DOHH2 (cell line): ENCODE data around the gene GATC.
"Not testable (repeated sequence)": the region's sequence is repeated elsewhere in the genome, so short reads cannot be mapped to it uniquely, and the experiment has no call there.

Experiments used
- H3F3A ChIP-seq: fragments of 200-600 bp; sonication (generic), shearing (Covaris generic); 2 replicates; pipeline ENCODE4 v1.6.0; 2016; ENCODE audit warnings: antibody characterized with exemption, mild to moderate bottlenecking; ENCODE audit not compliant: control insufficient read depth, insufficient read depth
- H3K27ac ChIP-seq: fragments of 200-600 bp; sonication (generic); 2 replicates; pipeline ENCODE4 v1.5.1; 2014; ENCODE audit warnings: low read depth, mild to moderate bottlenecking, low read length, moderate library complexity
- H3K27me3 ChIP-seq: fragments of 200-600 bp; sonication (generic); 2 replicates; pipeline ENCODE4 v1.6.1; 2014; ENCODE audit warnings: mild to moderate bottlenecking, low read length, mixed read lengths; ENCODE audit not compliant: control insufficient read depth
- H3K36me3 ChIP-seq: fragments of 200-600 bp; sonication (generic); 2 replicates; pipeline ENCODE4 v1.6.1; 2014; ENCODE audit warnings: mild to moderate bottlenecking, low read length, moderate library complexity, mixed read lengths; ENCODE audit not compliant: control insufficient read depth
- H3K4me1 ChIP-seq: fragments of 200-600 bp; sonication (generic); 2 replicates; pipeline ENCODE4 v1.6.1; 2014; ENCODE audit warnings: mild to moderate bottlenecking, low read length, mixed read lengths; ENCODE audit not compliant: control insufficient read depth
- H3K4me2 ChIP-seq: fragments of 200-600 bp; sonication (generic); 2 replicates; pipeline ENCODE4 v1.6.0; 2014; ENCODE audit warnings: mild to moderate bottlenecking, low read length, moderate library complexity
- H3K4me3 ChIP-seq: fragments of 200-600 bp; sonication (generic); 2 replicates; pipeline ENCODE4 v1.5.1; 2014; ENCODE audit warnings: mild to moderate bottlenecking, low read length, mixed read lengths
- H3K79me2 ChIP-seq: fragments of 200-600 bp; sonication (generic); 2 replicates; pipeline ENCODE4 v1.6.1; 2014; ENCODE audit warnings: mild to moderate bottlenecking, low read length, mixed read lengths; ENCODE audit not compliant: control insufficient read depth
- H3K9me2 ChIP-seq: fragments of 200-600 bp; sonication (generic); replicated peaks from 2 replicates; pipeline ENCODE4 v1.6.1; 2014; ENCODE audit warnings: mild to moderate bottlenecking, low read length, mixed read lengths; ENCODE audit not compliant: control insufficient read depth
- H3K9me3 ChIP-seq: fragments of 200-600 bp; sonication (generic); 2 replicates; pipeline ENCODE4 v1.6.1; 2014; ENCODE audit warnings: antibody characterized with exemption, low read length, mixed read lengths; ENCODE audit not compliant: control insufficient read depth, insufficient read depth
- H4K20me1 ChIP-seq: fragments of 200-600 bp; sonication (generic); 2 replicates; pipeline ENCODE4 v1.6.0; 2014; ENCODE audit warnings: low read depth, mild to moderate bottlenecking, antibody characterized with exemption, low read length, moderate library complexity; ENCODE audit not compliant: control insufficient read depth, insufficient read depth
- EZH2phosphoT487 ChIP-seq: fragments of 200-600 bp; sonication (generic); IDR thresholded peaks from 2 replicates; pipeline ENCODE4 v1.6.1; 2017; ENCODE audit warnings: borderline replicate concordance, mild to moderate bottlenecking, antibody characterized with exemption, low read length, moderate library complexity, mixed read lengths
- TF ChIP-seq, protein P1 (sequence below): fragments of 200-600 bp; sonication (generic); IDR thresholded peaks from one replicate; pipeline ENCODE4 v1.5.1; 2014; ENCODE audit warnings: antibody characterized with exemption, mild to moderate bottlenecking, low read depth, low read length; ENCODE audit not compliant: poor library complexity, severe bottlenecking

Gene GATC

DNA sequence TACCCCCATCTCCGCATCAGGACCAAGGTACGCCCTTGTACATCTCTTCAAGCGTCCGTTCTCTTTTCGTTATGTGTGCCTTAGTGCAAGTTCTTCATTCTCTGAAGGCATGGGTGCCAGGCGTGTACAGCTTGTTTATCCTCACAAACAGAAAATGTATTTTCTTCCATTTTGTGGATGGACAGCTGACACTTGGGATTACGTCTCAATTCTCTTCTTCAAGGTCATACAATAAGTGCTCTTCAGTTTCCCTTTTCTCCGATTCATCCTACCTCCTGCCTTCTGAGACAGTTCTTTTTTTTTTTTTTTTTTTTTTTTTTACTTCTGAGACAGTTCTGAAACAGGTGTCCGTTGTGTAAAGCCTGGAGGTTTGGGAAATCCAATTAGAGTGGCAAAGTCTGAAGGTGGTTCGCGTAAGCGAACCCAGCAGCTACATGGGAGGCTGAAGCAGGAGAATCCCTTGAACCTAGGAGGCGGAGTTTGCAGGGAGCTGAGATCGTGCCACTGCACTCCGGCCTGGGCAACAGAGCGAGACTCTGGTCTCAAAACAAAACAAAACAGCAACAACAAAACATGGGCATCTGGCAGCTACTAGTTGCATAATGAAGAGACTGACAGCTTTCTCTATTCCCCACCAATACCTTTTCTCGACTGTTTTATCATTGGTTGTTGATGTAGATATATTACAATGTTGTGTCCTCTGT is 7.6 kb upstream of the GATC start:
- Histone ChIP-seq H3K9me2 (no peaks in the 10 kb centered on the region), H3F3A (peaks cover 15% of the 10 kb centered on the region), H3K9me3 (no peaks in the 10 kb centered on the region), H3K4me1 (peaks cover 17% of the 10 kb centered on the region), H3K36me3 (peaks cover 41% of the 10 kb centered on the region), H3K4me3 (peak overlapping the region; percentile 82), H3K27me3 (no peaks in the 10 kb centered on the region), H3K79me2 (peaks cover 61% of the 10 kb centered on the region), H4K20me1 (peaks cover 6% of the 10 kb centered on the region; the same call in 1 of the 2 replicates), H3K27ac (peak overlapping the region; percentile 80), H3K4me2 (peak overlapping the region; percentile 70)
- TF ChIP-seq EZH2phosphoT487: no peak
- TF ChIP-seq, protein P1, sequence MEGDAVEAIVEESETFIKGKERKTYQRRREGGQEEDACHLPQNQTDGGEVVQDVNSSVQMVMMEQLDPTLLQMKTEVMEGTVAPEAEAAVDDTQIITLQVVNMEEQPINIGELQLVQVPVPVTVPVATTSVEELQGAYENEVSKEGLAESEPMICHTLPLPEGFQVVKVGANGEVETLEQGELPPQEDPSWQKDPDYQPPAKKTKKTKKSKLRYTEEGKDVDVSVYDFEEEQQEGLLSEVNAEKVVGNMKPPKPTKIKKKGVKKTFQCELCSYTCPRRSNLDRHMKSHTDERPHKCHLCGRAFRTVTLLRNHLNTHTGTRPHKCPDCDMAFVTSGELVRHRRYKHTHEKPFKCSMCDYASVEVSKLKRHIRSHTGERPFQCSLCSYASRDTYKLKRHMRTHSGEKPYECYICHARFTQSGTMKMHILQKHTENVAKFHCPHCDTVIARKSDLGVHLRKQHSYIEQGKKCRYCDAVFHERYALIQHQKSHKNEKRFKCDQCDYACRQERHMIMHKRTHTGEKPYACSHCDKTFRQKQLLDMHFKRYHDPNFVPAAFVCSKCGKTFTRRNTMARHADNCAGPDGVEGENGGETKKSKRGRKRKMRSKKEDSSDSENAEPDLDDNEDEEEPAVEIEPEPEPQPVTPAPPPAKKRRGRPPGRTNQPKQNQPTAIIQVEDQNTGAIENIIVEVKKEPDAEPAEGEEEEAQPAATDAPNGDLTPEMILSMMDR: no peak

- TF ChIP-seq, protein P1: peak; percentile 77
- no peak for TF ChIP-seq EZH2phosphoT487
Measured at GRCh38 chr12:120439646-120440247, 6.5 kb upstream of the GATC start.

GRCh38 chr12:120444676-120445075 is 1.6 kb upstream of the GATC start:
- no peaks in the 10 kb centered on the region for H3K9me3 ChIP-seq
- peaks cover 95% of the 10 kb centered on the region for H3K79me2 ChIP-seq
- H3K4me3 ChIP-seq: peak overlapping the region; percentile 97
- peak overlapping the region; percentile 78 for H3K4me2 ChIP-seq
- no peaks in the 10 kb centered on the region for H4K20me1 ChIP-seq
- H3K36me3 ChIP-seq: peaks cover 74% of the 10 kb centered on the region
- H3K27ac ChIP-seq: peak overlapping the region; percentile 21
- H3K9me2 ChIP-seq: no peaks in the 10 kb centered on the region
- H3K27me3 ChIP-seq: no peaks in the 10 kb centered on the region
- H3K4me1 ChIP-seq: peaks cover 39% of the 10 kb centered on the region
- H3F3A ChIP-seq: peaks cover 10% of the 10 kb centered on the region
- TF ChIP-seq, protein P1: no peak
- TF ChIP-seq EZH2phosphoT487: no peak

More at GRCh38 chr12:120439646-120440247, 6.5 kb upstream of the GATC start:
- peak overlapping the region; percentile 70 for H3K4me2 ChIP-seq
- H3K4me1 ChIP-seq: peaks cover 28% of the 10 kb centered on the region
- H3K9me3 ChIP-seq: no peaks in the 10 kb centered on the region
- H4K20me1 ChIP-seq: peaks cover 6% of the 10 kb centered on the region; the same call in 1 of the 2 replicates
- peaks cover 25% of the 10 kb centered on the region for H3F3A ChIP-seq
- H3K9me2 ChIP-seq: no peaks in the 10 kb centered on the region
- peak overlapping the region; percentile 82 for H3K4me3 ChIP-seq
- H3K79me2 ChIP-seq: peaks cover 72% of the 10 kb centered on the region
- H3K27ac ChIP-seq: no peak overlapping the region
- H3K36me3 ChIP-seq: peaks cover 52% of the 10 kb centered on the region
- H3K27me3 ChIP-seq: no peaks in the 10 kb centered on the region

DNA sequence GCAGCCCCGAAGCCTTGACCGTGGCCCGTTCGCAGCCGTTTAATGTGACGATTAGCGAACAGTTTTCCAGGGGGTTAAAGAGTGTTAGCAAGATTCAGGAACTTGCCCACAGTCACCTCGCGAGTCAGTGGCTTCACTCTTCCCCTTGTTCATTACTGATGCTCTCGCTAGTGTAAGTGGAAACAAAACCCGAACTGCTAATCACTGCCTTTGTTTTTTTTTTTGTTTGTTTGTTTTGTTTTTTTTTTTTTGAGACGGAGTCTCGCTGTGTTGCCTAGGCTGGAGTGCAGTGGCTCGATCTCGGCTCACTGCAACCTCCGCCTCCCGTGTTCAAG is 567 bp downstream of the GATC start:
- H3K4me1 ChIP-seq: peaks cover 33% of the 10 kb centered on the region
- H3K9me3 ChIP-seq, H3K27me3 ChIP-seq, H3K9me2 ChIP-seq, H4K20me1 ChIP-seq: not testable (repeated sequence)
- H3F3A ChIP-seq: peaks cover 13% of the 10 kb centered on the region
- peaks cover 90% of the 10 kb centered on the region for H3K79me2 ChIP-seq
- H3K4me3 ChIP-seq: peak overlapping the region; percentile 97
- peak overlapping the region; percentile 78 for H3K4me2 ChIP-seq
- H3K27ac ChIP-seq: peak overlapping the region; percentile 69
- peaks cover 67% of the 10 kb centered on the region for H3K36me3 ChIP-seq
